Hindlimb muscle (tissue), 1 donor: ENCODE results near the gene DNAJC11. TPM values are rescaled to one million over a fixed set of nuclear protein-coding genes. Genes with fewer than 3 reads are reported as not detected.

ENCODE experiments used
- DNase-seq: peaks from one replicate; pipeline ENCODE4 v3.0.0-alpha.2; 2013
- polyA plus RNA-seq: library from polyadenylated mRNA; unstranded; fragments of 120-200 nt; gene quantifications from one replicate; pipeline ENCODE4 v1.2.1, GENCODE V29; 2013; ENCODE audit not compliant: insufficient read length

The DNAJC11 gene
- polyA plus RNA-seq, 1 donor = 41.1 TPM

- DNase-seq = no peak
Measured at GRCh38 chr1:6599141-6599975, 102.3 kb downstream of the DNAJC11 start.

DNA sequence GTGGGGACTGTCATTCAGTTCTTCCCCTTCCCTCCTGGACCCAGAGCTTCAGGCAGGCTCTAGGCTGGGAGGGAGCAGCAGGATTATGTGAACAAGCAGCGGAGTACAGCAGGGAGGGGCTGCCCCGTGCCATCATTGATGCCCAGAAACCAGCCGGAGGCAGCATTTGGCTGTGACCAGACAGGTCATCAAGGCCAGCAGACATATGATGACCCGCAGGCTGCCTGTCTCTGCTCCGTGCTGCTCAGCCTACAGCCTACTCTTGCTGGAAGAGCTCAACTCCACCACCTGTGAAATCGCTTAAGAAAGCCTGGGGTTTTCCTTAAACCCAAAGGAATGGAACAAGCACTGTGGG is 103.9 kb downstream of the DNAJC11 start:
- no peak for DNase-seq

- no peak for DNase-seq
Measured at GRCh38 chr1:6596886-6597776, 104.5 kb downstream of the DNAJC11 start.

DNA sequence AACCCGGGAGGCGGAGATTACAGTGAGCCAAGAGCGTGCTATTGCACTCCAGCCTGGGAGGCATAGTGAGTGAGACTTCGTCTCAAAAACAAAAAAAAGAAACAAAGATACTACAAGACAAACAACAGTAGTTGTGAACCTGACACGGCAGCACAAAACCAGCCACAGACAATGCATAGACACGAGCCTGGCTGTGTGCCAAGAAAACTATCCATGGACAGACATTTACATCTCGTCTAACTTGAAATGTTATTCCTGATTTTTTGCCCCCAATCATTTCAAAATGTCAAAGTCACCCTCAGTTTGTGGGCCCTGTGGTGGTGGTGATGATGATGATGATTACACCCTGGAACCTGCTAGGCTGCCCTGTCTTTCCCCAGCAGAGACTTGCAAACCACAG is 105.3 kb downstream of the DNAJC11 start:
- DNase-seq = no peak

GRCh38 chr1:6594977-6595740 is 106.5 kb downstream of the DNAJC11 start:
- no peak for DNase-seq

GRCh38 chr1:6593810-6594209 is 107.8 kb downstream of the DNAJC11 start:
- no peak for DNase-seq

- no peak for DNase-seq
Measured at GRCh38 chr1:6592865-6593593, 108.6 kb downstream of the DNAJC11 start.

DNA sequence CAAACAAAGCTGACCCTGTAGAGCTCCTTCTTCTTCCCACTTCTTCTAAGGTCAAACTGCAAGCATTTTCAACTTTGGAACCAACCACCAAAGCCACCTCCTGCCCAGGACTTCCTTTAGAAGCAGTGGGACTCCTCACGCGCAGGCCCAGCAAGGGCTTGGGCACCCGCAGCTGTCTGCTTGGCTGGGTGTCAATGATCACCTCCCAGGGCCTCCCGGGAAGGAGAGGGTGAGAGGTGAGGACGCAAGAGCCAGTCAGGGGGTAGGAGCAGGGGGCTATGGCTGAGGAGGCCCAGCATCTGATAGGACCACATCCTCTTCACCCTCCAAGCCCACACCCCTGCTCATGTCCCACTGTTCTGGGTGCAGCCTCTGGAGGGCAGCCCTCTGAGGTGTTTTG is 109.2 kb downstream of the DNAJC11 start:
- no peak for DNase-seq

- DNase-seq = no peak
Measured at GRCh38 chr1:6591644-6592043, 110.0 kb downstream of the DNAJC11 start.

GRCh38 chr1:6591222-6591621 is 110.4 kb downstream of the DNAJC11 start:
- DNase-seq = no peak

- DNase-seq = no peak
Measured at GRCh38 chr1:6590046-6590445, 111.6 kb downstream of the DNAJC11 start.

- no peak for DNase-seq
Measured at GRCh38 chr1:6588893-6589520, 112.6 kb downstream of the DNAJC11 start.

DNA sequence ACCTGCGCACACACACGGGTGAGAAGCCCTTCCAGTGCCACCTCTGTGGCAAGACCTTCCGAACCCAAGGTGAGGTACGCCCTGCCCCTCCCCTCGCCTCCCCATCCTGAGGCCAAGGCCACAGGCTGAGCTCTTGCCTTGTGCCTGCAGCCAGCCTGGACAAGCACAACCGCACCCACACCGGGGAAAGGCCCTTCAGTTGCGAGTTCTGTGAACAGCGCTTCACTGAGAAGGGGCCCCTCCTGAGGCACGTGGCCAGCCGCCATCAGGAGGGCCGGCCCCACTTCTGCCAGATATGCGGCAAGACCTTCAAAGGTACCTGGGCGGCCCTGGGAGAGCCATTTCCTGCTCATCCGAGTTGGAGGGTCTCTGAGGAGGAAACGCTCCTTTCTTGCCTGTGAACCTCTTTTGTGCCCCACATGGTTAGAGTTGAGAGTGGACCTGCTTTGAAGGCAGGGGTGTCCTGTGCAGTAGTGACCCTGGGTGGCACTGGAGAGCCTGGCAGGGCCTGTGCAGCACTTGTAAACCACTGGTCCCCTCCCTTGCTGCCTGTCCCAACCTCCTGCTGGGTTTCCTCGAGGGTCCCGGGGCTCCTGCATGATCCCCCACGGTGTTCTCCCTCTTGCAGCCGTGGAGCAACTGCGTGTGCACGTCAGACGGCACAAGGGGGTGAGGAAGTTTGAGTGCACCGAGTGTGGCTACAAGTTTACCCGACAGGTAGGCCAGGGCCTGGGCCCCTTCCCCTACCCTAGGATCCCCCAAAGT is 113.3 kb downstream of the DNAJC11 start:
- DNase-seq = no peak

DNA sequence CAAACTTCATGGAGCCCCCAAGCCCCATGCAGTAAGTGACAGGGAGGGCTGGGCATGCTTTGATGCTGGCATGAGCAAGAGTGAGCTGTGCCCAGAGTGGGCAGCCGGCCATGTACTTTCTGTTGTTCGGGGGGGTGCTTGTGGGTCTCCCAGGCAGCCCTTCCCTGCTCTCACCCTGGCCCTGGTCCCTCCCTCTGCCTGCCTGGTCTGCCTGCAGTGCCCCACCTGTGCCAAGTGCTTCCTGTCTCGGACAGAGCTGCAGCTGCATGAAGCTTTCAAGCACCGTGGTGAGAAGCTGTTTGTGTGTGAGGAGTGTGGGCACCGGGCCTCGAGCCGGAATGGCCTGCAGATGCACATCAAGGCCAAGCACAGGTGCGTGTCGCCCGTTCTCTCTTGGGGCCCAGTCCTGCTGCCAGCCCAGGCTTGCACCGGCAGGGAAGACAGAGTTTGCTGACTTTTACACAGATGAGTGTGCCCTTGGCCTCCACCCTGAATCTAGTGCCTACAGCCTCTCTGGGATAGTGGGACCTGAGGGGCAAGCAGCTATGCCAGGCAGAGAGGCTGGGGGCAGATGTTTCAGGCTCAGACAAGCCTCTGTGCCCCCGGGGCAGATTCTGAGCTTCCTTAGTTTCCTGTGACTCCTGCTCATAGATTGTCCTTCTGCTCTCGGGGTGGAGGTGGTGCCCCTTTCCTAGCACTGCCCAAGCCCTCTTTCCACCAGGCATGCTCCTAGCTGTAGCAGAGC is 114.2 kb downstream of the DNAJC11 start:
- DNase-seq = no peak

DNA sequence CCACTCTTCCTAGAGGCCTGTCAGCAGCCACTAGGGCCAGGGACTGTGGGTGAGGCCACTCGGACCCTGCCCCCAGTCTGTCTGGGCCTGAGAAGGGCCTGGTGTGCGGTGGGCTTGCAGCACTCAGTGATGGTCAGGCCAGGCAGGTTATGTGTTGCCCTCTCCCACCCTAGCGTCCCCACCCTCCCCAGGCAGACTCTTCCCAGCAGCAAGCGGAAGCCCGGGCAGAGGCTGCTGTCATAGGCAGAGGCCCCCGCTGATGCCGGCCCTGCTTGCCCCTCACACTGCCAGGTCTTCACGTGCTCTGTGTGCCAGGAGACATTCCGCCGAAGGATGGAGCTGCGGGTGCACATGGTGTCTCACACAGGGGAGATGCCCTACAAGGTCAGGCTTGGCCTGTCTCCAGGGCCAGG is 115.2 kb downstream of the DNAJC11 start:
- no peak for DNase-seq

GRCh38 chr1:6585841-6586240 is 115.8 kb downstream of the DNAJC11 start:
- no peak for DNase-seq

DNA sequence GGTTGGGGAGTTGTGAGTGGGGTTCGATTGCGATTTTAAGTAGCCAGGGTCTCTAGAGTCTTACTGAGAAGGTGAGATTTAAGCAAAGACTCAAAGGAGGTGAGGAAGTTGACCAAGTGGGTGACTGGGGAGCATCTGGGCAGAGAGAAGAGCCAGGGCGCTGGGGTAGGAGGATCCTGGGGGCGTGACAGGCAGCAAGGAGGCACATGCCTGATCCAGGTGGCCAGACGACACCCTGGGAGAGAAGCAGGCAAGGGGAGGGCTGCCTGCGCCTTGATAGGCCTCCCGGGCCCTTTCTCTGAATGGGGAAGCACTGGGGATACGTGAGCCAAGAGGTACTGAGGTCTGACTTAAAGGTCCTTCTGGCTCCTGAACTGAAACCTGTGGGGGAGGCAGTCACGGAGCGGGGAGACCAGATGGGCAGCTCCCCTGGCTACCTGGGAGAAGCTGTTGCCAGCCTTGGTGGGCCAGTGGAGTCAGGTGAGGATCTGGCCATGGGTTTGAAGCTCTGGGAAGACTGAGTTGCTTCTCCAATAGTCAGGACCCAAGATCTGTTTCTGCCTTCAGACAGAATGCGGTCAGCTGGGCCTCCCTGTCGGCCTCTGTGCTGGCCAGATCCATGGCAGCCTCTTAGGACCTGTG is 116.4 kb downstream of the DNAJC11 start:
- no peak for DNase-seq
